HUES64 (cell line): ENCODE results near the gene FIG4.
A peak's percentile ranks its signal among the peaks of the same experiment; 100 is the strongest.
"Not testable (repeated sequence)": the region's sequence is repeated elsewhere in the genome, so short reads cannot be mapped to it uniquely, and the experiment has no call there.

Experiments used
- H3K27ac ChIP-seq: 2 replicates; pipeline ENCODE4 v1.7.0; 2013; ENCODE audit warnings: low read depth, low read length, inconsistent platforms
- H3K27me3 ChIP-seq: 2 replicates; pipeline ENCODE4 v1.6.1; 2013; ENCODE audit warnings: mild to moderate bottlenecking, low read length; ENCODE audit not compliant: insufficient read depth
- H3K36me3 ChIP-seq: 2 replicates; pipeline ENCODE4 v1.6.1; 2013; ENCODE audit warnings: mild to moderate bottlenecking, low read length; ENCODE audit not compliant: insufficient read depth
- H3K4me1 ChIP-seq: 2 replicates; pipeline ENCODE4 v1.6.1; 2013; ENCODE audit warnings: mild to moderate bottlenecking, low read length, moderate library complexity; ENCODE audit not compliant: insufficient read depth
- H3K4me3 ChIP-seq: 2 replicates; pipeline ENCODE4 v1.5.1; 2013; ENCODE audit warnings: mild to moderate bottlenecking, low read length, moderate library complexity
- H3K9ac ChIP-seq: 2 replicates; pipeline ENCODE4 v1.6.1; 2013; ENCODE audit warnings: mild to moderate bottlenecking, low read depth, low read length
- H3K9me3 ChIP-seq: 2 replicates; pipeline ENCODE4 v1.6.1; 2013; ENCODE audit warnings: low read depth, low read length; ENCODE audit not compliant: insufficient read depth
- WGBS: fragments of 150-250, 120-280 bp; methylation state at CpG from one replicate; pipeline ENCODE4 v1.1.7; 2013; ENCODE audit warnings: missing lambda C conversion rate; 5-methylcytosine and 5-hydroxymethylcytosine counted together

Gene FIG4

DNA sequence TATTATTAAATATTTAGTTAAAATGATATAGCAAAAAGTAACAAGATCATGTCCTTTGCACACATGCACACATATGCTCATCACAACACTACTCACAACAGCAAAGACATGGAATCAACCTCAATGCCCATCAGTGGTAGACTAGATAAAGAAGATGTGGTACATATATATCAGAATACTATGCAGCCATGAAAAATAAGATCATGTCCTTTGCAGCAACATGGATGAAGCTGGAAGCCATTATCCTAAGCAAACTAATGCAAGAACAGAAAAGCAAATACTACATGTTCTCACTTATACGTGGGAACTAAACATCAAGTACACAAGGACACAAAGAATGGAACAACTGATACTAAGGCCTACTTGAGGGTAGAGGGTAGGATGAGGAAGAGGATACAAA, 14.4 kb upstream of the FIG4 start:
- Histone ChIP-seq H3K4me1 (peaks cover 9% of the 10 kb centered on the region), H3K27me3 (no peaks in the 10 kb centered on the region), H3K27ac (no peak overlapping the region), H3K4me3 (no peak overlapping the region), H3K9ac (no peak overlapping the region), H3K36me3 (no peaks in the 10 kb centered on the region), H3K9me3 (peaks cover 3% of the 10 kb centered on the region; the same call in 1 of the 2 replicates)
- WGBS = 89% methylated on average over 1 of the region's 1 CpG

- peaks cover 5% of the 10 kb centered on the region; the same call in 1 of the 2 replicates for H3K4me1 ChIP-seq
- H3K9ac ChIP-seq = peak overlapping the region; percentile 77; the same call in 1 of the 2 replicates
- peaks cover 3% of the 10 kb centered on the region; the same call in 1 of the 2 replicates for H3K9me3 ChIP-seq
- 83% methylated on average over 3 of the region's 4 CpGs for WGBS
- H3K36me3 ChIP-seq = no peaks in the 10 kb centered on the region
- no peak overlapping the region for H3K27ac ChIP-seq
- H3K27me3 ChIP-seq = no peaks in the 10 kb centered on the region
- H3K4me3 ChIP-seq = peak overlapping the region; percentile 51
Observed at GRCh38 chr6:109678240-109678639, 12.9 kb upstream of the FIG4 start.

GRCh38 chr6:109678661-109679505, 12.2 kb upstream of the FIG4 start:
- H3K27ac ChIP-seq = peak overlapping the region; percentile 83; the same call in 1 of the 2 replicates
- not testable (repeated sequence) for H3K36me3 ChIP-seq, H3K9me3 ChIP-seq, H3K27me3 ChIP-seq, H3K4me1 ChIP-seq
- WGBS = 25% methylated on average over 15 of the region's 15 CpGs
- peak overlapping the region; percentile 51 for H3K4me3 ChIP-seq
- H3K9ac ChIP-seq = peak overlapping the region; percentile 77

DNA sequence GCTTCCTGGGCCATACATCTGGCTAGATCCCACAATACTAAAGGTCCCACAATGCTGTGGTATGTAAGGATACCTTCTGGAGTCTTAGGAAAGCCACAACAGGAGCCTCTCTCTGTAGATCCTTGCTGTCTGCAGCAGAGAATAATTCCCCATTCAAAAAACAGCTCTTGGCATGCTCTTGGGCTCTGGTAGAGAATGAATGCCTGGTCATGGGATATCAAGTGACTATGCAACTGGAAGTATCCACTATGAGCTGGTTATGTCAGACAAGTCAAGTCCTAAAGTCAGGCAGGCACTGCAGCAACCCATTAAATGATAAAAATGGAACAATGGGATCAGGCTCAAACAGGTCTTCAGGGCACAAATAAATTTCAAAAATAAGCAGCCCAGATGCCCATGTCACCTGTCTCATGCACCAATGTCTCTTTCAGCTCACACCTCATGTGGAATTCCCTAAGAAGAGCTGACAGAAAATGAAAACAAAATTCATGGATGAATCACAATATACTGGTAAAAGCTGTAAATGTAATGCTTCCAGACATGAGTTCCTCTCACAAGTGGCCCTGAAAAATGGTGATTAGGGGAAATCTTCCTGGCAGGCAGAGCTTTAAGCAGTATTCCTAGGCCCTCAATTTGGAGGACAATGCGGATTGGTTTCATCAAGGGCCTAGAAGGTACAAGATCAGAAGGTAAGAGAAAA, 4.4 kb upstream of the FIG4 start:
- H3K4me3 ChIP-seq = no peak overlapping the region
- no peaks in the 10 kb centered on the region for H3K36me3 ChIP-seq
- H3K4me1 ChIP-seq = no peaks in the 10 kb centered on the region
- 95% methylated on average over 1 of the region's 1 CpG for WGBS
- no peak overlapping the region for H3K27ac ChIP-seq
- H3K9ac ChIP-seq = no peak overlapping the region
- H3K27me3 ChIP-seq = no peaks in the 10 kb centered on the region
- no peaks in the 10 kb centered on the region for H3K9me3 ChIP-seq

DNA sequence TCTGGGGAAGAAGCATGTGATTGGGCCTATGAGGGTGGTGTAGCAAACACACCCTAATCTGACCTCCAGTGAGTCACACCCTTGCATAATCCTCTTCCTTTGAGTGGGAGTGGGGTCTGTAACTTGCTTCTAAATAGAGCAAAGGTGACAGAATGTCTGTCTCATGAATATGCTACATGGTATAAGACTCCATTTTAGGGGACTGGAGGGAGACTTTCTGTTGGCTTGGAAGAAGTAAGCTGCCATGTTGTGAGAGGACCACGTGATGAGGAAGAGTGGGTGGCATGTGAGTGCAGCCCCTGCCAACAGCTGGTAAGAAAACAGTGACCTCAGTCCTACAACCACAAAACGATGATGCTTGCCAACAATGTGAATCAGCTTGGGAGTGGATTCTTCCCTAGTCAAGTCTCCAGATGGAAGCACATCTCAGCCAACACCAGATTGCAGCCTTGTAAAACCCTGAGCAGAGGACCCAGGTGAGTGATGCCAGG, 3.8 kb upstream of the FIG4 start:
- no peak overlapping the region for H3K27ac ChIP-seq
- 81% methylated on average over 2 of the region's 2 CpGs for WGBS
- H3K4me3 ChIP-seq = no peak overlapping the region

DNA sequence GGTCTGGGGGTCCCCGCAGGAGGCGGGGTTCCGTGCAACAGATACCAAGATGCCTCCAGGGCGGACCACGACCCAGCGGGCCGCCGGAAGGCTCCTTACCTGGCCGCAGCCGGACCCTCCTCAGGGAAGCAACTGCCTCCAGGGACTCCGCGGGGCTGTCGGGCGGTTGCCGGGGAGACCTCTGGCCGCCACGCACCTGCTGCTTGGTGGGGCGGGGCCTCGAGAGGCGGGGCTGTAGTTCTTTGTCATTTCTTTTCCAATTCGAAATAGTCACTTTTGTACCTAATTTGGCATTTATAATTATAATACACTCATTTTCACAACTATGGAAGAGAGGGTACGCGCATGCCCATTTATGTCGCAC, 741 bp upstream of the FIG4 start:
- under 1% methylated on average over 22 of the region's 24 CpGs for WGBS
- peak overlapping the region; percentile 86; the same call in 1 of the 2 replicates for H3K27ac ChIP-seq
- peak overlapping the region; percentile 86 for H3K4me3 ChIP-seq
- H3K4me1 ChIP-seq = no peaks in the 10 kb centered on the region
- H3K9ac ChIP-seq = peak overlapping the region; percentile 65
- H3K27me3 ChIP-seq = no peaks in the 10 kb centered on the region
- H3K9me3 ChIP-seq = no peaks in the 10 kb centered on the region
- no peaks in the 10 kb centered on the region for H3K36me3 ChIP-seq

More for the DNA sequence above, 3.8 kb upstream of the FIG4 start:
- H3K9me3 ChIP-seq = no peaks in the 10 kb centered on the region
- no peaks in the 10 kb centered on the region for H3K4me1 ChIP-seq
- H3K36me3 ChIP-seq = no peaks in the 10 kb centered on the region
- H3K27me3 ChIP-seq = no peaks in the 10 kb centered on the region
- H3K9ac ChIP-seq = no peak overlapping the region

DNA sequence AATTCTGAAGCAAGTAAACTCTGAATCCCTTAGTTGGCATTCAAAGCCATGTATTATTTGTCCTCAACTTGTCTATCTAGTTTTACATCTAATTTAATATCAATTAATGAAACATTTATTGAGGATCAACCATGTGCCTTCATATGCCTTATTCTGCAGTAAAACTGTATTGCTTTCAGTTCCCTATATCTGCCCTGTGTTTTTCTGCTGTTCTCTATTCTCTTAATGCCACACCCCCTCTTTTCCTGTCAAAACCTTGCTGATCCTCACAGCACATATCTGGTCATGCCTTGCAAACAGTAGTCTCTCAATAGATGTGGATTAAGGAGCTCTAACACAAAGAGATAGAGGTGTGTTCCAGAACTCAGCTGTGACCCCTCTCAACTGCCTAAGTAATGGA, 2.0 kb downstream of the FIG4 start:
- Histone ChIP-seq H3K4me3 (no peak overlapping the region), H3K36me3 (peaks cover 7% of the 10 kb centered on the region; the same call in 1 of the 2 replicates), H3K4me1 (no peaks in the 10 kb centered on the region), H3K9ac (no peak overlapping the region), H3K9me3 (peaks cover 4% of the 10 kb centered on the region; the same call in 1 of the 2 replicates), H3K27ac (no peak overlapping the region), H3K27me3 (no peaks in the 10 kb centered on the region)

- peaks cover 7% of the 10 kb centered on the region; the same call in 1 of the 2 replicates for H3K36me3 ChIP-seq
- no peak overlapping the region for H3K4me3 ChIP-seq
- H3K27me3 ChIP-seq = no peaks in the 10 kb centered on the region
- H3K9me3 ChIP-seq = peaks cover 4% of the 10 kb centered on the region; the same call in 1 of the 2 replicates
- no peak overlapping the region for H3K9ac ChIP-seq
- no peaks in the 10 kb centered on the region for H3K4me1 ChIP-seq
- no peak overlapping the region for H3K27ac ChIP-seq
- WGBS = 83% methylated on average over 4 of the region's 4 CpGs
Observed at GRCh38 chr6:109695468-109695867, 4.4 kb downstream of the FIG4 start.

- Histone ChIP-seq H3K9me3 (peaks cover 4% of the 10 kb centered on the region; the same call in 1 of the 2 replicates), H3K36me3 (peaks cover 7% of the 10 kb centered on the region; the same call in 1 of the 2 replicates), H3K4me3 (no peak overlapping the region), H3K9ac (no peak overlapping the region), H3K4me1 (peaks cover 6% of the 10 kb centered on the region; the same call in 1 of the 2 replicates), H3K27me3 (no peaks in the 10 kb centered on the region), H3K27ac (no peak overlapping the region)
- 94% methylated on average over 3 of the region's 5 CpGs for WGBS
Observed at GRCh38 chr6:109696355-109696754, 5.3 kb downstream of the FIG4 start.

DNA sequence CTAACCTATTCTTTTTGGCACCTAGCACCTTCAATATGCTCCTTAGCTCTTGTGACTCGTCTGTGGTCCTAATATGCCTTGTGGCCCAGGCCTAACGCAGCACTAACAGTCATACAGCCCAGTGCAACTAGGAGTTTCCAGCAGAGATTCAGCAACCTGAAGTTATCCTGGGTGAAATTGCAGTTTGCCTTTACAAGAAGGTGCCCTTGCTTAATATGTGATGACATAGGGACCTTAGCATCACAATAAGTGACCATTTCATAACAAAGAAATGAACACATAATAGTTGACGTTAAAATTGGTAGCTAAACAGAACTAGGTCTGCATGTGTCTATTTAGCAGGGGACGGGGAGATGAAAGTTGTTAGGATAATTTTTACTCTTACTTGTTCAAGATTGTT, 10.1 kb downstream of the FIG4 start:
- 85% methylated on average over 4 of the region's 4 CpGs for WGBS
- peaks cover 14% of the 10 kb centered on the region; the same call in 1 of the 2 replicates for H3K4me1 ChIP-seq
- no peak overlapping the region for H3K27ac ChIP-seq
- no peaks in the 10 kb centered on the region for H3K27me3 ChIP-seq
- H3K9me3 ChIP-seq = peaks cover 4% of the 10 kb centered on the region; the same call in 1 of the 2 replicates
- H3K9ac ChIP-seq = no peak overlapping the region
- H3K4me3 ChIP-seq = no peak overlapping the region
- H3K36me3 ChIP-seq = peaks cover under 1% of the 10 kb centered on the region; the same call in 1 of the 2 replicates

GRCh38 chr6:109701774-109702173, 10.7 kb downstream of the FIG4 start:
- H3K4me1 ChIP-seq = peaks cover 14% of the 10 kb centered on the region; the same call in 1 of the 2 replicates
- no peak overlapping the region for H3K27ac ChIP-seq
- H3K9me3 ChIP-seq = no peaks in the 10 kb centered on the region
- 86% methylated on average over 1 of the region's 2 CpGs for WGBS
- H3K27me3 ChIP-seq = no peaks in the 10 kb centered on the region
- no peak overlapping the region for H3K4me3 ChIP-seq
- H3K9ac ChIP-seq = no peak overlapping the region
- no peaks in the 10 kb centered on the region for H3K36me3 ChIP-seq
